HEK293T (cell line): Measurements from ENCODE around the gene TMEM59.

Experiments used
- BHLHE40 ChIP-seq: fragments of 450-650 bp; IDR thresholded peaks from 2 replicates; pipeline ENCODE4 v1.6.1; 2016; ENCODE audit warnings: mild to moderate bottlenecking, moderate library complexity, borderline replicate concordance
- FOXA1 ChIP-seq: fragments of 450-650 bp; IDR thresholded peaks from 2 replicates; pipeline ENCODE4 v1.6.1; 2016; ENCODE audit warnings: mild to moderate bottlenecking
- SP1 ChIP-seq: fragments of 450-650 bp; IDR thresholded peaks from 2 replicates; pipeline ENCODE4 v1.6.1; 2017

DNA sequence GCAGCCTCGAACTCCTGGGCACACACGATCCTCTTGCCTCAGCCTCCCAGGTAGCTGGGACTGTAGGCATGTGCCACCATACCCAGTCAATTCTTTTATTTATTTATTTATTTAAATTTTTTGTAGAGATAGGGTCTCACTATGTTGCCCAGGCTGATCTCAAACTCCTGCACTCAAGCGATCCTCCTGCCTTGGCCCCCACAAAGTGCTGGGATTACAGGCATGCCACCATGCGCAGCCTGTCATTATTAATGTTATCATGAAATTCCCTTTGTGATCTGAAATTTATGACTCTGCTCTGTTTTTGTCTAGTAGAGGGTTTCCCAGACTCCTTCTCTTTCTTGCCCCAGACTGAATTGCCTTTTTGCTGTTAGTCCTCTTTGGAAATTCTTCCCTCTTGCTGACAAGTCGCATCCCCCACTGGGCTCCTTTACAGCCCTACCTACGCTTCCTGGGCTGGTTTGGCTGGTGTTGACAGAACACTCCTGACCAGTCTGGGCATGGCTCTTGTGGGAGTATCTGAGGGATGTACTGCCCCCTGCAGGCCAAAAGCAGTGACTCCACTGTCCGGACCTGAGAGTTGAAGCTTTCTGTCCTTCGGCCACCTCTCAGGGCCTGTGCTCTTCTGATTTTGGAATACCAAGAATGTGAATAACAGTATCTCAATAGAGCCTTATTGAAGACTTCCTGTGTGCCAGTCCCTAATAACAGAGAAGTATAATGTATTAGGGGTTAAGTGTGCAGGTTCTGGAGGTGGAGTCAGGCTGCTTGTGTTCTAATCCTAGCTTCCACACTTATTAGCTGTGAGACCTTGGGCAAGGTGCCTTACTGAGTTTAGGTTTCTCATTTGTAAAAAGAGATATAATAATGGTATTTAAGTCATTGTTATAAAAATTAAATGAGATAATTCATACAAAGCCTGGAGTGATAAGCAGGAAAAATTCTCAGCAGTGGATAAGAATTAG lies 28.6 kb upstream of the TMEM59 start:
- TF ChIP-seq FOXA1 = no peak
- no peak for TF ChIP-seq BHLHE40
- TF ChIP-seq SP1 = no peak
